Measurements from ENCODE around the gene KCTD11. TPM values are rescaled to one million over a fixed set of nuclear protein-coding genes. Genes with fewer than 3 reads are reported as not detected.

Gene KCTD11
- polyA plus RNA-seq, 2 donors = 39.3 to 75.9 TPM

DNA sequence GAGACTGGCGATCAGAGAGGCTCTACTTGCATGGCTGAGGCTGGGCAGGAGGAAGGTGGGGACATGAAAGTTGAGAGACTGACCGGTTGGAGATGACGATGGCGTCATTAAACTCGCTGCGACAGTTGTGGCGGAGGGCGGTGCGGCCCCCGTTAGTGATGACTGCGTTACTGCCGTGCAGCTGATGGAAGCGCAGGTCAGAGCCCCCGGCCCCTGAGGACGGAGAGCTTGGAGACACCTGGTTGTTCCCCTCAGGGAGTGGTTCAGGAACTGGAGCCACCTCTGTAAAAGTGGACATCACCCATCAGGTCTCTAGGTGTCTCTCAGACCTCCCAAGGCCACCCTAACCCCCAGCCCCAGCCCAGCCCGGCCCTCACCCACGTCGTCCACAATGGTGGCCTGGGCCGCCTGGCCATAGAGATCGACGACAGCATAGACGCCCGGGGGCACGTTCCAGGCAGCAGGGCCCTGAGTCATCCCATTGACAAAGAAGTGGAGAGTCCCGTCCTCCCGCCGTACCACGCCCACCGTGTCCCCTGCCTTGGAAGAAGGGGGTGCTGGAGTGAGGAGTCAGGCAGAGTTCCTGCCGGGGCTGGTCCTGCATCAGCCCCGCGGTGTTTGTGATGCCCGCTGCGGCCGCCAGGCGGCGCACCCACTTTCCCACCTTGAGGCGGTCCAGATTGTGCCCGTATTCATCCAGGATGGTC lies 28.1 kb upstream of the KCTD11 start:
- Histone ChIP-seq H3K9me3 (ENCODE audit: control insufficient read depth in 2 of 2, insufficient read depth in 1 of 2, low read depth in 1 of 2, low read length in 1 of 2) (no peaks in the 10 kb centered on the region), H3K27me3 (ENCODE audit: control insufficient read depth in 1 of 2, insufficient read depth in 2 of 2, low read length in 2 of 2) (no peaks in the 10 kb centered on the region), H3K36me3 (ENCODE audit: control insufficient read depth in 2 of 2, insufficient read depth in 2 of 2, low read length in 1 of 2) (peaks cover 20 to 48% of the 10 kb centered on the region in 2 donors), H3K27ac (ENCODE audit: low read depth in 2 of 2, low read length in 1 of 2) (no peak overlapping the region), H3K4me3 (ENCODE audit: low read depth in 1 of 2, low read length in 2 of 2) (no peak overlapping the region), H3K4me1 (ENCODE audit: control insufficient read depth in 2 of 2, insufficient read depth in 2 of 2, low read length in 1 of 2) (peaks cover 0 to 9% of the 10 kb centered on the region in 2 donors)
- WGBS, 2 donors = 55 to 60% methylated on average over 39 of the region's 39 CpGs

DNA sequence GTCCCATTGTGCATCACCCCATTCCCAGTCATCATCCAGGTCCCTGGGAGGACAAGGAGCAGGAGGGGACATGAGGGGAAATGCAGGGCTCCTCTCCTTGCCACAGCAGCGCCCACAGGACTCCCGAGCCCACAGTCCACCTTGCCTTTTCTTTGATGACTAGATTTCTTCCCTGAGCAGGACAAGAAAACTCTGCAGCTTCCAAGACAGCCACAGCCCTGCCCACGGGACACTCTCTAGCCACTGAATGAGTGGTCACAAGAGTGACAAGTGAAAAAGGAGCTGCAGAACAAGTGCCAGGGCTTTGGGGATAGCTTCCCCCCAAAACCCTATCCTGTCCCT lies 27.6 kb upstream of the KCTD11 start:
- no peaks in the 10 kb centered on the region for H3K9me3 ChIP-seq (ENCODE audit: control insufficient read depth in 2 of 2, insufficient read depth in 1 of 2, low read depth in 1 of 2, low read length in 1 of 2)
- peaks cover 0 to 9% of the 10 kb centered on the region in 2 donors for H3K4me1 ChIP-seq (ENCODE audit: control insufficient read depth in 2 of 2, insufficient read depth in 2 of 2, low read length in 1 of 2)
- no peak overlapping the region for H3K4me3 ChIP-seq (ENCODE audit: low read depth in 1 of 2, low read length in 2 of 2)
- no peak overlapping the region for H3K27ac ChIP-seq (ENCODE audit: low read depth in 2 of 2, low read length in 1 of 2)
- no peaks in the 10 kb centered on the region for H3K27me3 ChIP-seq (ENCODE audit: control insufficient read depth in 1 of 2, insufficient read depth in 2 of 2, low read length in 2 of 2)
- H3K36me3 ChIP-seq (ENCODE audit: control insufficient read depth in 2 of 2, insufficient read depth in 2 of 2, low read length in 1 of 2) = peaks cover 20 to 46% of the 10 kb centered on the region in 2 donors
- WGBS, 2 donors = 81 to 82% methylated on average over 3 of the region's 3 CpGs

DNA sequence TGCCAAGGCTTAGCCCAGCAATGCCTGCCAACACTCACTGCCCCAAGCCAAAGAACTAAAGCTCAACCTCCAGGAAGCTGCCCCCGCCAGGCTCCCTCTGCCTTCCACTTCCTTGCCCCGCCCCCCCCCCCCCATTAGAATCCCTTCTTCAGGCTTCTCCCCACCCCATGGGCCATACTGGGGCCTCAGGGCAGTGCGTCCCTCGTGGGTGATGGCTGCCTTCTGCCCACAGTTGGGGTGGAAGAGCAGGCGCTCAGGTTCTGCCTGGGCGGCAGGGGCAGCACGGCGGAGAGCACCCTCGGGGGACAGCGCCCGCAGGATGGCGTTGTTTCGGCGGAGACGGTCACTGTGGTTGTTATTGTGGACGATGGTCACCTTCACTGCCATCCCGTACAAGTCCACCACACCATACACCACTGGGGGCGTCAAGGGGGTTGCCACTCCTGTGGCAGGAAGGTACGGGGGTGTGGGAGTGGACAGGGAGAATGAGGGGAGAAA lies 26.9 kb upstream of the KCTD11 start:
- Histone ChIP-seq H3K36me3 (ENCODE audit: control insufficient read depth in 2 of 2, insufficient read depth in 2 of 2, low read length in 1 of 2) (peaks cover 20 to 46% of the 10 kb centered on the region in 2 donors), H3K9me3 (ENCODE audit: control insufficient read depth in 2 of 2, insufficient read depth in 1 of 2, low read depth in 1 of 2, low read length in 1 of 2) (no peaks in the 10 kb centered on the region)

DNA sequence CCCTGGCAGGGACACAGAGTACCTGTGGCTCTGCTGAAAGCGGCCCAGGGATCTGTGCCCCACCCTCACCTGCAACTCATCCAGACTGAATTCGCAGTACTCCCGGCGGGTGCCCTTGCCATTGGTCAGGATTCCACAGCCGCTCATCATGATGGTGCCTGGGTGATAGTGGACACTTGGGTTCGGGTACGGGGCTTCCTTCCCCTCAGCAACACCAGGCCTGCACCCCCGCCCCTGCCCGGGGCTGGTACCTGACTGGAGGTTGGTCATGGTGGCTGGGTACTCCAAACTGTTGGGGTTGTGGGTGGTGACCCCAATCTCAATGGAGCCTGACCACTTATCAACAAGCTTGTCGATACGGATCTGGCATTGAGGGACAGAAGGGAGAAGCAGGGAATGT lies 25.8 kb upstream of the KCTD11 start:
- Histone ChIP-seq H3K4me1 (ENCODE audit: control insufficient read depth in 2 of 2, insufficient read depth in 2 of 2, low read length in 1 of 2) (peaks cover 3 to 9% of the 10 kb centered on the region in 2 donors), H3K36me3 (ENCODE audit: control insufficient read depth in 2 of 2, insufficient read depth in 2 of 2, low read length in 1 of 2) (peaks cover 17 to 40% of the 10 kb centered on the region in 2 donors), H3K27ac (ENCODE audit: low read depth in 2 of 2, low read length in 1 of 2) (no peak overlapping the region), H3K4me3 (ENCODE audit: low read depth in 1 of 2, low read length in 2 of 2) (no peak overlapping the region), H3K9me3 (ENCODE audit: control insufficient read depth in 2 of 2, insufficient read depth in 1 of 2, low read depth in 1 of 2, low read length in 1 of 2) (no peaks in the 10 kb centered on the region), H3K27me3 (ENCODE audit: control insufficient read depth in 1 of 2, insufficient read depth in 2 of 2, low read length in 2 of 2) (no peaks in the 10 kb centered on the region)
- 88 to 92% methylated on average over 11 of the region's 11 CpGs for WGBS, 2 donors

More for the DNA sequence above, 26.9 kb upstream of the KCTD11 start:
- H3K4me3 ChIP-seq (ENCODE audit: low read depth in 1 of 2, low read length in 2 of 2) = no peak overlapping the region
- peaks cover 0 to 9% of the 10 kb centered on the region in 2 donors for H3K4me1 ChIP-seq (ENCODE audit: control insufficient read depth in 2 of 2, insufficient read depth in 2 of 2, low read length in 1 of 2)
- no peak overlapping the region for H3K27ac ChIP-seq (ENCODE audit: low read depth in 2 of 2, low read length in 1 of 2)
- H3K27me3 ChIP-seq (ENCODE audit: control insufficient read depth in 1 of 2, insufficient read depth in 2 of 2, low read length in 2 of 2) = no peaks in the 10 kb centered on the region
- 90 to 93% methylated on average over 17 to 19 of the region's 19 CpGs for WGBS, 2 donors

DNA sequence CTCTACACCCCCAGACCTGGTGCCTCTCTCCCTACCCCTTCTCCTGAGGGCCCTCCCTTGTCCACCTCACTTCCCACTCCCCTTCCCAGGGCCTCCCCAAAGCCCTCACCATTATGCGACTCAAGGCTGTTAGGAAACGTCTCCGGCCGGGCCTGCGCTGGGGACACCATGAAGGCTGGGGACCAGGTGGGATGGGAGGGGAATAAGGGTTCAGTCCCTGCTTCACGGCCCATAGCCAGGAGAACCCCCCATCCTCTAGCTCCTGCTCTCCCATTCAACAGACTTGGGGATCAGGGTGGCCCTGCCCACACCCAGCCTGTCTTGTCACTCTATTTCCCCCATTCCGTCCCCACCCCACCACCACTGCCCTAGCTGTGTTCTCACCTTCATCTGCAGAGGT lies 24.9 kb upstream of the KCTD11 start:
- H3K4me3 ChIP-seq (ENCODE audit: low read depth in 1 of 2, low read length in 2 of 2) = no peak overlapping the region
- 86 to 89% methylated on average over 7 of the region's 7 CpGs for WGBS, 2 donors
- peaks cover 3 to 9% of the 10 kb centered on the region in 2 donors for H3K4me1 ChIP-seq (ENCODE audit: control insufficient read depth in 2 of 2, insufficient read depth in 2 of 2, low read length in 1 of 2)
- H3K27ac ChIP-seq (ENCODE audit: low read depth in 2 of 2, low read length in 1 of 2) = no peak overlapping the region
- no peaks in the 10 kb centered on the region for H3K27me3 ChIP-seq (ENCODE audit: control insufficient read depth in 1 of 2, insufficient read depth in 2 of 2, low read length in 2 of 2)
- peaks cover 14 to 31% of the 10 kb centered on the region in 2 donors for H3K36me3 ChIP-seq (ENCODE audit: control insufficient read depth in 2 of 2, insufficient read depth in 2 of 2, low read length in 1 of 2)
- H3K9me3 ChIP-seq (ENCODE audit: control insufficient read depth in 2 of 2, insufficient read depth in 1 of 2, low read depth in 1 of 2, low read length in 1 of 2) = no peaks in the 10 kb centered on the region

DNA sequence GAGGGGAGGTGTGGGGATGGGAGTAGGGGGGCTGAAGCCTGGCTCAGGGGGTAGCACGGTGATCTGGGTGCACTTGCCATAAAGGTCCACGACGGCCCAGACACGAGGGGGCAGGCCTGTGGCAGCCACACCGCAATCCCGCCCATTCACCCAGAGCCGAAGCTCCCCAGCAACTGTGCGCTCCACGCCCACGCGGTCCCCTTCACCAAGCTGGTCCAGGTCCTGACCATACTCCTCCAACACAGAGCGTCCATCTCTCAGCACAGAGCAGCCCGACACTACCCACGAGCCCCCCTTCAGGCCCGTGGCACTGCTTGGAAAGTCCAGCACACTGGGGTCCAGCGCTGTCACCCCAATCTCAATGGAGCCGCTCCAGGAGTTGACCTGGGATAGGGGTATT lies 24.5 kb upstream of the KCTD11 start:
- Histone ChIP-seq H3K36me3 (ENCODE audit: control insufficient read depth in 2 of 2, insufficient read depth in 2 of 2, low read length in 1 of 2) (peaks cover 14 to 26% of the 10 kb centered on the region in 2 donors), H3K4me3 (ENCODE audit: low read depth in 1 of 2, low read length in 2 of 2) (no peak overlapping the region), H3K4me1 (ENCODE audit: control insufficient read depth in 2 of 2, insufficient read depth in 2 of 2, low read length in 1 of 2) (peaks cover 3 to 9% of the 10 kb centered on the region in 2 donors), H3K9me3 (ENCODE audit: control insufficient read depth in 2 of 2, insufficient read depth in 1 of 2, low read depth in 1 of 2, low read length in 1 of 2) (no peaks in the 10 kb centered on the region), H3K27ac (ENCODE audit: low read depth in 2 of 2, low read length in 1 of 2) (no peak overlapping the region), H3K27me3 (ENCODE audit: control insufficient read depth in 1 of 2, insufficient read depth in 2 of 2, low read length in 2 of 2) (no peaks in the 10 kb centered on the region)
- WGBS, 2 donors = 84 to 86% methylated on average over 15 to 17 of the region's 17 CpGs

DNA sequence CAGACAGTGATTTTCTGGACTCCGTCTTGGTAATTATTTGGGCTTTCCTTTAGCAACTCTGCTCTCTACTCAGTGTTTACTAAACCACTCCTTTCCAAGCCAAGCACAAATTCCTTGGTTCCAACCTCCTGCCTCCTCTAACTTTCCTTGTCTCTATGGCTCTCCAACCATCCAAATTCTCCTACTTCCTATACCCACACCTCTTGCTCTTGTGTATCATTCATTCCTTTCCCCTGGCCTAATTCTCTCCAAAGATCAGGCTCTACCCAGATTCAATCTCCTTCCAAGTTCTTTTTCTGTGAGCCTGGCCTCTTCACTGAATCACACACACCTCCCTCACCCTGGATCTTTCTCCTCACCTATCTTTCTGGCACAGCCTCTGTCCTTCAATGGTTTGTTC lies 24.0 kb upstream of the KCTD11 start:
- H3K27ac ChIP-seq (ENCODE audit: low read depth in 2 of 2, low read length in 1 of 2) = no peak overlapping the region
- H3K36me3 ChIP-seq (ENCODE audit: control insufficient read depth in 2 of 2, insufficient read depth in 2 of 2, low read length in 1 of 2) = peaks cover 11 to 21% of the 10 kb centered on the region in 2 donors
- peaks cover 3 to 9% of the 10 kb centered on the region in 2 donors for H3K4me1 ChIP-seq (ENCODE audit: control insufficient read depth in 2 of 2, insufficient read depth in 2 of 2, low read length in 1 of 2)
- no peaks in the 10 kb centered on the region for H3K9me3 ChIP-seq (ENCODE audit: control insufficient read depth in 2 of 2, insufficient read depth in 1 of 2, low read depth in 1 of 2, low read length in 1 of 2)
- no peaks in the 10 kb centered on the region for H3K27me3 ChIP-seq (ENCODE audit: control insufficient read depth in 1 of 2, insufficient read depth in 2 of 2, low read length in 2 of 2)
- WGBS, 2 donors = 73 to 87% methylated on average over 1 of the region's 1 CpG
- H3K4me3 ChIP-seq (ENCODE audit: low read depth in 1 of 2, low read length in 2 of 2) = no peak overlapping the region

DNA sequence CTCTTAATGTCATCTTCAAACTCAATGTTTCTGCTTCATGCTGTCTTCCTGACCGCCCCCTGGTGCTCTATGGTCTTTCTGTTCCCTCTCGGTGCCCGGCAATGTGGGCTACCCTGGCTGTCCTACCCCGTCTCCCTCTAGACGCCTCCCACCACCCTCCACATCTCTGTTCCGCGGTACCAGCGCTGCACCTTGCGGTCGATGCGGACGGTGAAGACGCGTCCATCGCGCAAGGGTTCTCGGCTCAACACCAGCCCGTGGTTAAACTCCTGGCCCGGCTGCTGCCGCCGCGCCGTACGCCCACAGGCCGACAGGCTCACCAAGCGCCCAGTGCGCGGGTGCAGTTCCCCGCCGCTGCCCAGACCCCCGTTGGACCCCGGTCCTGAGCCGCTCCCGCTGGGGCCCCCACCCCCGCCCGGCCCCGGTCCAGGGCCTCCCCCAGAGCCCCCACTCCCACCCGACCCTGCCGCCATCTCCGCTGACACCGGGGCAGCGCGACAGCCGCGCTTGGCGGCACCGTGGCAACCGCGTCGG lies 23.1 kb upstream of the KCTD11 start, which contains the start of gene NEURL4:
Gene NEURL4, minus strand, starts transcription at position 496 of the 534 bp plus-strand sequence. Its CDS starts 23 bp downstream, at position 473.
- no peaks in the 10 kb centered on the region for H3K27me3 ChIP-seq (ENCODE audit: control insufficient read depth in 1 of 2, insufficient read depth in 2 of 2, low read length in 2 of 2)
- no peaks in the 10 kb centered on the region for H3K9me3 ChIP-seq (ENCODE audit: control insufficient read depth in 2 of 2, insufficient read depth in 1 of 2, low read depth in 1 of 2, low read length in 1 of 2)
- peaks cover 3 to 9% of the 10 kb centered on the region in 2 donors for H3K4me1 ChIP-seq (ENCODE audit: control insufficient read depth in 2 of 2, insufficient read depth in 2 of 2, low read length in 1 of 2)
- peaks cover 4 to 12% of the 10 kb centered on the region in 2 donors for H3K36me3 ChIP-seq (ENCODE audit: control insufficient read depth in 2 of 2, insufficient read depth in 2 of 2, low read length in 1 of 2)
- H3K27ac ChIP-seq (ENCODE audit: low read depth in 2 of 2, low read length in 1 of 2) = peak within 1 kb of the TSS; percentile 96 to 98
- peak within 1 kb of the TSS; percentile 71 to 84 for H3K4me3 ChIP-seq (ENCODE audit: low read depth in 1 of 2, low read length in 2 of 2)
- 0 to 1% methylated on average over 48 to 50 of the region's 50 CpGs for WGBS, 2 donors

DNA sequence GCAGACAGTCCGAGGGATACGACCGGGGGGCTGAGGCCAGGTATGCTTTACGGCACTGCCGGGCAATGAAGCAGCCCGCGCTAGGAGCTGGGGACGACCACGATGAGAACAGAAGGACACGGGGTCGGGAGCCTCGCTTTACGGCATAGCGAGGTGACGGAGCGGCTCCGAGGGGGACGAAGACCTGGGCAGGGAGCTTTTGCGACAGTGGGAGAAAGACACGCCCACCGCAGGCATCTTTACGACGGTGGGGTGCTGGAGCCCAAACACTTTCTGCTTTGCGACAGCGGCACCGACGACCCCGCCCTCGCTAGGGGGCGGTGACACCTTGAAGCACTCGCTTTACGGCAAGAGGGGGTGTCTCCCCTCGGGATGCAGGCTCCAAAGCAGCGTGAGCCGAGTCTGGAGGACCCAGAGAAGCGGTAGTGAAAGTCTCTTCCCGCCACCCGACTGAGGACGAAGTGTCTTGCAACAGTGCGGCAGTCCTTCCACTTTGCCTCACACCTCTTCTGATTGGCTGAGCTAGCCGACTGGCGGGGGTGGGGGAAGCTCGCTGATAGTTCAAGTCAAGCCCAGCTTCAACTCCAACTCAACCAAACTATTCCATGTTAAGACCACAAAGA lies 22.5 kb upstream of the KCTD11 start:
- peaks cover 4 to 10% of the 10 kb centered on the region in 2 donors for H3K36me3 ChIP-seq (ENCODE audit: control insufficient read depth in 2 of 2, insufficient read depth in 2 of 2, low read length in 1 of 2)
- H3K4me3 ChIP-seq (ENCODE audit: low read depth in 1 of 2, low read length in 2 of 2) = peak overlapping the region; percentile 71 to 84
- H3K9me3 ChIP-seq (ENCODE audit: control insufficient read depth in 2 of 2, insufficient read depth in 1 of 2, low read depth in 1 of 2, low read length in 1 of 2) = no peaks in the 10 kb centered on the region
- 0% methylated on average over 42 to 43 of the region's 43 CpGs for WGBS, 2 donors
- peaks cover 3 to 9% of the 10 kb centered on the region in 2 donors for H3K4me1 ChIP-seq (ENCODE audit: control insufficient read depth in 2 of 2, insufficient read depth in 2 of 2, low read length in 1 of 2)
- H3K27me3 ChIP-seq (ENCODE audit: control insufficient read depth in 1 of 2, insufficient read depth in 2 of 2, low read length in 2 of 2) = no peaks in the 10 kb centered on the region
- peak overlapping the region; percentile 96 to 98 for H3K27ac ChIP-seq (ENCODE audit: low read depth in 2 of 2, low read length in 1 of 2)
